K562 (cell line): ENCODE measurements around the gene BTBD18. TPM values are rescaled to one million over a fixed set of nuclear protein-coding genes. Genes with fewer than 3 reads are reported as not detected.
A peak's percentile ranks its signal among the peaks of the same experiment; 100 is the strongest.

Source experiments
- BRCA1 ChIP-seq, 2 experiments: fragments of 450-650 bp in 1 of 2; sonication (generic) in 1 of 2; formaldehyde crosslinking in 1 of 2; IDR thresholded peaks; 2 replicates each; pipeline versions ENCODE4 v1.5.0 to v1.6.1; 2017 to 2020; ENCODE audit warnings: mild to moderate bottlenecking in 1 of 2, missing genetic modification reagents in 1 of 2
- DPF2 ChIP-seq: fragments of 450-650 bp; IDR thresholded peaks from 2 replicates; pipeline ENCODE4 v1.6.1; 2016
- ELF1 ChIP-seq: fragments of 200-800 bp; sonication (Bioruptor generic); IDR thresholded peaks from 2 replicates; pipeline ENCODE4 v1.6.1; 2016; ENCODE audit warnings: missing genetic modification characterization, missing compliant biosample characterization
- ETS2 ChIP-seq: IDR thresholded peaks from 2 replicates; pipeline ENCODE4 v1.6.1; 2016; ENCODE audit warnings: borderline replicate concordance, missing genetic modification characterization, mild to moderate bottlenecking, moderate library complexity, missing compliant biosample characterization; ENCODE audit not compliant: poor library complexity, severe bottlenecking
- KAT2B ChIP-seq: IDR thresholded peaks from one replicate; pipeline ENCODE4 v1.6.1; 2012; ENCODE audit warnings: low read depth, mild to moderate bottlenecking, control low read depth, inconsistent platforms, low read length, moderate library complexity
- KDM4B ChIP-seq, 2 experiments: fragments of 450-650 bp in 1 of 2; sonication (generic) in 1 of 2; IDR thresholded peaks; 2 replicates each; pipeline ENCODE4 v1.6.1; 2016 to 2017; ENCODE audit warnings: borderline replicate concordance in 2 of 2, antibody characterized with exemption in 1 of 2, low read depth in 1 of 2, mild to moderate bottlenecking in 1 of 2
- KDM5B ChIP-seq: fragments of 200-600 bp; sonication (generic); IDR thresholded peaks from 2 replicates; pipeline ENCODE4 v1.6.1; 2012; ENCODE audit warnings: low read depth, mild to moderate bottlenecking, moderate library complexity, low read length, control low read depth, inconsistent platforms; ENCODE audit not compliant: insufficient replicate concordance
- MBD2 ChIP-seq: sonication (generic); IDR thresholded peaks from 2 replicates; pipeline ENCODE4 v1.6.1; 2016; ENCODE audit warnings: low read depth, borderline replicate concordance
- NBN ChIP-seq: fragments of 450-650 bp; IDR thresholded peaks from 2 replicates; pipeline ENCODE4 v1.6.1; 2016; ENCODE audit warnings: low read depth, mild to moderate bottlenecking
- NCOA1 ChIP-seq: fragments of 450-650 bp; IDR thresholded peaks from 2 replicates; pipeline ENCODE4 v1.6.1; 2016; ENCODE audit warnings: low read depth
- PHF21A ChIP-seq: fragments of 450-650 bp; IDR thresholded peaks from 2 replicates; pipeline ENCODE4 v1.6.1; 2017; ENCODE audit warnings: low read depth, borderline replicate concordance
- POLR2G ChIP-seq: fragments of 200-400 bp; formaldehyde crosslinking; IDR thresholded peaks from 2 replicates; pipeline ENCODE4 v1.6.1; 2017; ENCODE audit warnings: low read depth, mild to moderate bottlenecking, antibody characterized with exemption, low read length, moderate library complexity
- PRPF4 ChIP-seq: fragments of 200-400 bp; formaldehyde crosslinking; IDR thresholded peaks from one replicate; pipeline ENCODE4 v1.6.1; 2017; ENCODE audit warnings: low read length, low read depth, mild to moderate bottlenecking; ENCODE audit not compliant: insufficient read depth, poor library complexity, severe bottlenecking
- PTRF ChIP-seq: fragments of 450-650 bp; IDR thresholded peaks from 2 replicates; pipeline ENCODE4 v1.6.1; 2016; ENCODE audit warnings: mild to moderate bottlenecking, missing genetic modification characterization, missing compliant biosample characterization
- RBM39 ChIP-seq: fragments of 200-400 bp; formaldehyde crosslinking; optimal IDR thresholded peaks from 2 replicates; pipeline ENCODE3; 2018; ENCODE audit warnings: low read depth, low read length
- SMAD1 ChIP-seq: fragments of 150-350 bp; IDR thresholded peaks from 2 replicates; pipeline ENCODE4 v1.6.1; 2014; ENCODE audit warnings: low read length, low read depth; ENCODE audit not compliant: partially characterized antibody
- YY1 ChIP-seq, 3 experiments: IDR thresholded peaks; 2 replicates each; pipeline ENCODE4 v1.6.1; 2011; ENCODE audit warnings: low read length in 2 of 3, mild to moderate bottlenecking in 2 of 3, moderate library complexity in 2 of 3, borderline replicate concordance in 1 of 3, control low read depth in 1 of 3, low read depth in 1 of 3; ENCODE audit not compliant: insufficient read depth in 3 of 3, insufficient replicate concordance in 2 of 3, control insufficient read depth in 1 of 3, insufficient read length in 1 of 3; ENCODE audit errors: extremely low read depth in 1 of 3
- ZNF551 ChIP-seq: fragments of 250-450 bp; sonication (Bioruptor Pico); IDR thresholded peaks from 2 replicates; pipeline ENCODE4 v1.5.0; 2021; ENCODE audit warnings: mild to moderate bottlenecking, moderate library complexity
- ZNF76 ChIP-seq: fragments of 250-450 bp; sonication (Bioruptor Pico); IDR thresholded peaks from 2 replicates; pipeline ENCODE4 v1.4.0; 2020; ENCODE audit warnings: mild to moderate bottlenecking, moderate library complexity, borderline replicate concordance
- polyA plus RNA-seq, 8 experiments: library from polyadenylated mRNA; depleted of rRNA in 4 of 8; stranded (reverse) in 5 of 8; unstranded in 3 of 8; fragments of >200 nt; fragmentation: Nextera tagmentation in 2 of 8; fragmentation: Illumina TruSeq in 1 of 8; extraction: Ambion mirVana in 2 of 8; extraction: Trizol in 1 of 8; gene quantifications; 2 replicates each; pipeline versions ENCODE4 v1.2.1 to v1.2.3, GENCODE V29; 2011 to 2014; ENCODE audit warnings: inconsistent platforms in 1 of 8, missing spikeins in 1 of 8
- total RNA-seq, 7 experiments: library from RNA; depleted of rRNA in 6 of 7; stranded (reverse); fragments of >200 nt in 6 of 7; fragmentation: Illumina TruSeq in 2 of 7; extraction: Trizol in 2 of 7; gene quantifications; 2 replicates each; pipeline versions ENCODE4 v1.2.1 to v1.2.3, GENCODE V29; 2011 to 2021; ENCODE audit warnings: low replicate concordance in 1 of 7
- TF ChIP-seq, protein P1 (sequence below): fragments of 450-650 bp; formaldehyde crosslinking; IDR thresholded peaks from 2 replicates; pipeline ENCODE4 v1.4.0; 2020; ENCODE audit warnings: mild to moderate bottlenecking
- TF ChIP-seq, protein P2 (sequence below): fragments of 450-650 bp; IDR thresholded peaks from 2 replicates; pipeline ENCODE4 v1.6.1; 2016; ENCODE audit warnings: low read depth, mild to moderate bottlenecking, moderate library complexity
- TF ChIP-seq, protein P3 (sequence below): fragments of 450-650 bp; formaldehyde crosslinking; IDR thresholded peaks from 2 replicates; pipeline ENCODE4 v1.4.0; 2020; ENCODE audit warnings: mild to moderate bottlenecking, moderate library complexity
- TF ChIP-seq, protein P4 (sequence below): fragments of 250-450 bp; sonication (Bioruptor Pico); IDR thresholded peaks from 2 replicates; pipeline ENCODE4 v1.8.0; 2022; ENCODE audit warnings: inconsistent platforms

BTBD18 gene
- total and polyA plus RNA-seq, 9 of the 15 experiments (the other 6 are each of a cell fraction or from before 2014, with no cell fraction given) = 0.06 TPM; not detected in 8

DNA sequence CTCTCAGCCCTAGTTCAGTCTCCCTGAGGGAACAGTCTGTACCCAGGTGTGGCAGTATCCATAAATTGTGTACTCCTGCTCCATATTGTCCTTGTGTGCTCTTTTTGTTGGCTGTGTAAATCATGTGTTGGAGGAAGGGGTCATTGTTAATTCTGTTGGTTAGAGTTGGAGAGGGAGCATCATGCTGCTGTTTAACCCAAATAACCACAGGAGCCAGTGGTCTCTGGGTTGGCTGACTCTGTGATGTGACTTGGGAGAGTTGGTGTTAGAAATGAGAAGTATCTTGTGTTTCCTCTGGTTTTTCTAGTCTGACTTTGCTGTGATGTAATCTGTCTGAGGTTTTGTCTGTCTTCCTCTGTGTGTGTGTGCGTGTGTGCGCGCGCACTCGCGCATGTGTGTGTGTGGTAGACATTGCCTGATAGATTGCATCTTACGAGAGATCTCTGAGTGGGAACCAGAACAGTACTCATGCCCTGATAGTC lies 40.5 kb upstream of the BTBD18 start (continued):
- TF ChIP-seq NBN = peak; percentile 55; the same call in 1 of the 2 replicates
- TF ChIP-seq YY1 (IDR thresholded peaks at IDR 0.05; ENCODE audit: borderline replicate concordance in 1 of 3, control insufficient read depth in 1 of 3, extremely low read depth in 1 of 3, insufficient read depth in 3 of 3, insufficient read length in 1 of 3, insufficient replicate concordance in 2 of 3, low read depth in 1 of 3, low read length in 2 of 3) = no peak
- no peak for TF ChIP-seq BRCA1 (IDR thresholded peaks at IDR 0.05)
- TF ChIP-seq BRCA1 (CRISPR knock-in tag; IDR thresholded peaks at IDR 0.05) = no peak
- TF ChIP-seq POLR2G = no peak
- no peak for TF ChIP-seq PRPF4
- no peak for TF ChIP-seq KDM5B
- no peak for TF ChIP-seq MBD2
- peak; percentile 69 for TF ChIP-seq DPF2
- TF ChIP-seq RBM39 = no peak
- no peak; the same call in 1 of the 2 replicates for TF ChIP-seq NCOA1
- TF ChIP-seq ELF1 (tag) = no peak
- TF ChIP-seq, protein P1, sequence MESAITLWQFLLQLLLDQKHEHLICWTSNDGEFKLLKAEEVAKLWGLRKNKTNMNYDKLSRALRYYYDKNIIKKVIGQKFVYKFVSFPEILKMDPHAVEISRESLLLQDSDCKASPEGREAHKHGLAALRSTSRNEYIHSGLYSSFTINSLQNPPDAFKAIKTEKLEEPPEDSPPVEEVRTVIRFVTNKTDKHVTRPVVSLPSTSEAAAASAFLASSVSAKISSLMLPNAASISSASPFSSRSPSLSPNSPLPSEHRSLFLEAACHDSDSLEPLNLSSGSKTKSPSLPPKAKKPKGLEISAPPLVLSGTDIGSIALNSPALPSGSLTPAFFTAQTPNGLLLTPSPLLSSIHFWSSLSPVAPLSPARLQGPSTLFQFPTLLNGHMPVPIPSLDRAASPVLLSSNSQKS (CRISPR knock-in tag) = no peak
- no peak for TF ChIP-seq KAT2B
- TF ChIP-seq, protein P2, sequence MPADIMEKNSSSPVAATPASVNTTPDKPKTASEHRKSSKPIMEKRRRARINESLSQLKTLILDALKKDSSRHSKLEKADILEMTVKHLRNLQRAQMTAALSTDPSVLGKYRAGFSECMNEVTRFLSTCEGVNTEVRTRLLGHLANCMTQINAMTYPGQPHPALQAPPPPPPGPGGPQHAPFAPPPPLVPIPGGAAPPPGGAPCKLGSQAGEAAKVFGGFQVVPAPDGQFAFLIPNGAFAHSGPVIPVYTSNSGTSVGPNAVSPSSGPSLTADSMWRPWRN = 0 out of 2 replicates have a peak, but pooled peaks have one; percentile 16
- TF ChIP-seq PTRF (tag) = no peak
- TF ChIP-seq, protein P3, sequence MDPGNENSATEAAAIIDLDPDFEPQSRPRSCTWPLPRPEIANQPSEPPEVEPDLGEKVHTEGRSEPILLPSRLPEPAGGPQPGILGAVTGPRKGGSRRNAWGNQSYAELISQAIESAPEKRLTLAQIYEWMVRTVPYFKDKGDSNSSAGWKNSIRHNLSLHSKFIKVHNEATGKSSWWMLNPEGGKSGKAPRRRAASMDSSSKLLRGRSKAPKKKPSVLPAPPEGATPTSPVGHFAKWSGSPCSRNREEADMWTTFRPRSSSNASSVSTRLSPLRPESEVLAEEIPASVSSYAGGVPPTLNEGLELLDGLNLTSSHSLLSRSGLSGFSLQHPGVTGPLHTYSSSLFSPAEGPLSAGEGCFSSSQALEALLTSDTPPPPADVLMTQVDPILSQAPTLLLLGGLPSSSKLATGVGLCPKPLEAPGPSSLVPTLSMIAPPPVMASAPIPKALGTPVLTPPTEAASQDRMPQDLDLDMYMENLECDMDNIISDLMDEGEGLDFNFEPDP (CRISPR knock-in tag) = no peak
- TF ChIP-seq PHF21A = no peak
- TF ChIP-seq ETS2 (tag) = no peak
- TF ChIP-seq ZNF551 = no peak
- TF ChIP-seq ZNF76 = no peak
- TF ChIP-seq KDM4B (IDR thresholded peaks at IDR 0.05; ENCODE audit: borderline replicate concordance in 2 of 2, low read depth in 1 of 2) = no peak
- TF ChIP-seq, protein P4, sequence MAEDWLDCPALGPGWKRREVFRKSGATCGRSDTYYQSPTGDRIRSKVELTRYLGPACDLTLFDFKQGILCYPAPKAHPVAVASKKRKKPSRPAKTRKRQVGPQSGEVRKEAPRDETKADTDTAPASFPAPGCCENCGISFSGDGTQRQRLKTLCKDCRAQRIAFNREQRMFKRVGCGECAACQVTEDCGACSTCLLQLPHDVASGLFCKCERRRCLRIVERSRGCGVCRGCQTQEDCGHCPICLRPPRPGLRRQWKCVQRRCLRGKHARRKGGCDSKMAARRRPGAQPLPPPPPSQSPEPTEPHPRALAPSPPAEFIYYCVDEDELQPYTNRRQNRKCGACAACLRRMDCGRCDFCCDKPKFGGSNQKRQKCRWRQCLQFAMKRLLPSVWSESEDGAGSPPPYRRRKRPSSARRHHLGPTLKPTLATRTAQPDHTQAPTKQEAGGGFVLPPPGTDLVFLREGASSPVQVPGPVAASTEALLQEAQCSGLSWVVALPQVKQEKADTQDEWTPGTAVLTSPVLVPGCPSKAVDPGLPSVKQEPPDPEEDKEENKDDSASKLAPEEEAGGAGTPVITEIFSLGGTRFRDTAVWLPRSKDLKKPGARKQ (CRISPR knock-in tag) = peak; percentile 95
- no peak for TF ChIP-seq SMAD1
